CD14-positive monocyte (primary cell): ENCODE measurements around the gene TXNL4A. TPM values are rescaled to one million over a fixed set of nuclear protein-coding genes. Genes with fewer than 3 reads are reported as not detected.
"Not testable (repeated sequence)": the region's sequence is repeated elsewhere in the genome, so short reads cannot be mapped to it uniquely, and the experiment has no call there.

Source experiments
- DNase-seq, 3 donors: peaks; one replicate each; pipeline ENCODE4 v3.0.0-alpha.2; 2011 to 2022
- H2AFZ ChIP-seq: 2 replicates; pipeline ENCODE4 v1.6.0; 2012; ENCODE audit warnings: mild to moderate bottlenecking, low read depth, low read length, inconsistent platforms; ENCODE audit not compliant: insufficient read depth, poor library complexity, severe bottlenecking
- H3K27ac ChIP-seq, 2 donors: 1 replicate in 1 of 2; 2 replicates in 1 of 2; pipeline ENCODE4 v1.5.1; 2012 to 2013; ENCODE audit warnings: low read length in 2 of 2, control low read depth in 1 of 2, inconsistent platforms in 1 of 2, low read depth in 1 of 2, mild to moderate bottlenecking in 1 of 2
- H3K27me3 ChIP-seq, 2 donors: one replicate each; pipeline versions ENCODE4 v1.6.0 to v1.6.1; 2011 to 2013; ENCODE audit warnings: low read length in 2 of 2; ENCODE audit not compliant: control insufficient read depth in 2 of 2, insufficient read depth in 2 of 2
- H3K36me3 ChIP-seq, 2 donors: replicated peaks in 1 of 2; 1 replicate in 1 of 2; 2 replicates in 1 of 2; pipeline versions ENCODE4 v1.5.1 to v1.6.1; 2012 to 2013; ENCODE audit warnings: low read length in 2 of 2, control low read depth in 1 of 2, inconsistent platforms in 1 of 2, mild to moderate bottlenecking in 1 of 2; ENCODE audit not compliant: insufficient read depth in 2 of 2, control insufficient read depth in 1 of 2
- H3K4me1 ChIP-seq, 2 donors: 1 replicate in 1 of 2; 2 replicates in 1 of 2; pipeline versions ENCODE4 v1.5.1 to v1.6.1; 2012 to 2013; ENCODE audit warnings: low read length in 2 of 2, control low read depth in 1 of 2, inconsistent platforms in 1 of 2, mild to moderate bottlenecking in 1 of 2, moderate library complexity in 1 of 2; ENCODE audit not compliant: insufficient read depth in 2 of 2, control insufficient read depth in 1 of 2
- H3K4me2 ChIP-seq: replicated peaks from 2 replicates; pipeline ENCODE3; 2012; ENCODE audit warnings: low read length, moderate library complexity, mild to moderate bottlenecking; ENCODE audit not compliant: poor library complexity, severe bottlenecking; ENCODE audit errors: extremely low read depth
- H3K4me3 ChIP-seq, 3 experiments: fragments of 200-600 bp in 1 of 3; sonication (generic) in 1 of 3; replicated peaks in 1 of 3; 1 replicate in 2 of 3; 2 replicates in 1 of 3; pipeline ENCODE4 v1.5.1; 2011 to 2013; ENCODE audit warnings: low read length in 3 of 3, mild to moderate bottlenecking in 3 of 3, control low read depth in 2 of 3, low read depth in 2 of 3, inconsistent platforms in 1 of 3, moderate library complexity in 1 of 3
- H3K79me2 ChIP-seq: 2 replicates; pipeline ENCODE4 v1.6.0; 2012; ENCODE audit warnings: mild to moderate bottlenecking, control low read depth, inconsistent platforms, low read length, moderate library complexity; ENCODE audit not compliant: insufficient read depth
- H3K9ac ChIP-seq: 2 replicates; pipeline ENCODE4 v1.6.0; 2017; ENCODE audit warnings: low read length, mild to moderate bottlenecking; ENCODE audit not compliant: insufficient read depth, poor library complexity, severe bottlenecking
- H3K9me3 ChIP-seq, 2 donors: replicated peaks in 1 of 2; 1 replicate in 1 of 2; 2 replicates in 1 of 2; pipeline versions ENCODE4 v1.5.1 to v1.6.1; 2012 to 2013; ENCODE audit warnings: low read length in 2 of 2, control low read depth in 1 of 2; ENCODE audit not compliant: control insufficient read depth in 1 of 2, insufficient read depth in 1 of 2
- H4K20me1 ChIP-seq: 2 replicates; pipeline ENCODE4 v1.6.0; 2012; ENCODE audit warnings: mild to moderate bottlenecking, low read length, control low read depth, moderate library complexity; ENCODE audit not compliant: insufficient read depth
- H3K27ac Mint-ChIP-seq, 7 donors: one replicate each; pipeline ENCODE4 v1.8.0; 2020; ENCODE audit warnings: mild to moderate bottlenecking in 7 of 7, mixed read lengths in 7 of 7, moderate library complexity in 6 of 7, inconsistent platforms in 2 of 7
- H3K27me3 Mint-ChIP-seq, 3 donors: one replicate each; pipeline ENCODE4 v1.8.0; 2021 to 2022; ENCODE audit warnings: low read depth in 3 of 3, mild to moderate bottlenecking in 3 of 3, mixed read lengths in 3 of 3, moderate library complexity in 3 of 3, inconsistent platforms in 1 of 3
- H3K36me3 Mint-ChIP-seq, 2 donors: one replicate each; pipeline ENCODE4 v1.8.0; 2020; ENCODE audit warnings: mixed read lengths in 2 of 2, inconsistent platforms in 1 of 2, mild to moderate bottlenecking in 1 of 2
- H3K4me1 Mint-ChIP-seq: one replicate; pipeline ENCODE4 v1.8.0; 2020; ENCODE audit warnings: mild to moderate bottlenecking, mixed read lengths
- H3K4me3 Mint-ChIP-seq, 2 donors: one replicate each; pipeline ENCODE4 v1.8.0; 2020; ENCODE audit warnings: mild to moderate bottlenecking in 2 of 2, mixed read lengths in 2 of 2, moderate library complexity in 1 of 2
- H3K9me3 Mint-ChIP-seq, 7 donors: one replicate each; pipeline ENCODE4 v1.8.0; 2020 to 2022; ENCODE audit warnings: mixed read lengths in 7 of 7, mild to moderate bottlenecking in 6 of 7, moderate library complexity in 6 of 7, inconsistent platforms in 2 of 7
- WGBS: methylation state at CpG from one replicate; pipeline ENCODE4 v1.1.5; 2013; ENCODE audit warnings: missing lambda C conversion rate; ENCODE audit not compliant: insufficient coverage; 5-methylcytosine and 5-hydroxymethylcytosine counted together
- intact Hi-C, 2 donors: fragments of 100-400 bp; cut with micrococcal nuclease; formaldehyde crosslinking; loops; one replicate each; pipeline versions ENCODE4 v1.15.0 to v1.15.1; 2023
- polyA plus RNA-seq, 3 donors: library from polyadenylated mRNA; depleted of rRNA in 1 of 3; unstranded in 2 of 3; stranded (reverse) in 1 of 3; fragments of 300-500 nt in 2 of 3; fragments of >200 nt in 1 of 3; fragmentation: Illumina TruSeq in 2 of 3; gene quantifications; 1 replicate in 2 of 3; 2 replicates in 1 of 3; pipeline ENCODE4 v1.2.3, GENCODE V29; 2012 to 2021
- TF ChIP-seq, protein P1 (sequence below): fragments of 200-600 bp; IDR thresholded peaks from one replicate; pipeline ENCODE4 v1.8.0; 2022; ENCODE audit warnings: antibody characterized with exemption, mild to moderate bottlenecking

Gene TXNL4A
- polyA plus RNA-seq, 3 donors, result 34.5 to 192 (median 150) TPM

GRCh38 chr18:79961527-79962291, 26.7 kb downstream of the TXNL4A start:
- Mint-ChIP-seq H3K4me1 (peaks cover 23% of the 10 kb centered on the region), H3K4me3 (no peak overlapping the region), H3K9me3 (peaks cover 0 to 4% (median 0%) of the 10 kb centered on the region in 7 donors), H3K36me3 (no peaks in the 10 kb centered on the region), H3K27me3 (peaks cover 6 to 30% (median 20%) of the 10 kb centered on the region in 3 donors), H3K27ac (no peak overlapping the region)
- DNase-seq, result no peak
- Histone ChIP-seq H3K27ac (no peak overlapping the region), H3K36me3 (no peaks in the 10 kb centered on the region), H3K4me1 (peaks cover 16 to 21% of the 10 kb centered on the region in 2 donors), H3K4me2 (no peak overlapping the region), H3K27me3 (no peaks in the 10 kb centered on the region), H3K4me3 (no peak overlapping the region), H4K20me1 (no peaks in the 10 kb centered on the region), H3K79me2 (no peaks in the 10 kb centered on the region), H2AFZ (no peak overlapping the region), H3K9me3 (no peaks in the 10 kb centered on the region), H3K9ac (no peak overlapping the region)
- TF ChIP-seq, protein P1, sequence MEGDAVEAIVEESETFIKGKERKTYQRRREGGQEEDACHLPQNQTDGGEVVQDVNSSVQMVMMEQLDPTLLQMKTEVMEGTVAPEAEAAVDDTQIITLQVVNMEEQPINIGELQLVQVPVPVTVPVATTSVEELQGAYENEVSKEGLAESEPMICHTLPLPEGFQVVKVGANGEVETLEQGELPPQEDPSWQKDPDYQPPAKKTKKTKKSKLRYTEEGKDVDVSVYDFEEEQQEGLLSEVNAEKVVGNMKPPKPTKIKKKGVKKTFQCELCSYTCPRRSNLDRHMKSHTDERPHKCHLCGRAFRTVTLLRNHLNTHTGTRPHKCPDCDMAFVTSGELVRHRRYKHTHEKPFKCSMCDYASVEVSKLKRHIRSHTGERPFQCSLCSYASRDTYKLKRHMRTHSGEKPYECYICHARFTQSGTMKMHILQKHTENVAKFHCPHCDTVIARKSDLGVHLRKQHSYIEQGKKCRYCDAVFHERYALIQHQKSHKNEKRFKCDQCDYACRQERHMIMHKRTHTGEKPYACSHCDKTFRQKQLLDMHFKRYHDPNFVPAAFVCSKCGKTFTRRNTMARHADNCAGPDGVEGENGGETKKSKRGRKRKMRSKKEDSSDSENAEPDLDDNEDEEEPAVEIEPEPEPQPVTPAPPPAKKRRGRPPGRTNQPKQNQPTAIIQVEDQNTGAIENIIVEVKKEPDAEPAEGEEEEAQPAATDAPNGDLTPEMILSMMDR, result no peak
- intact Hi-C loops, result no loop called here
- WGBS, result 84% methylated on average over 22 of the region's 29 CpGs

GRCh38 chr18:79960921-79961526, 27.3 kb downstream of the TXNL4A start:
- Histone ChIP-seq H3K4me1 (peaks cover 16 to 21% of the 10 kb centered on the region in 2 donors), H3K4me3 (no peak overlapping the region), H3K9me3 (no peaks in the 10 kb centered on the region), H3K79me2 (no peaks in the 10 kb centered on the region), H3K27me3 (no peaks in the 10 kb centered on the region), H3K9ac (no peak overlapping the region), H4K20me1 (no peaks in the 10 kb centered on the region), H3K4me2 (no peak overlapping the region), H3K36me3 (no peaks in the 10 kb centered on the region), H2AFZ (no peak overlapping the region), H3K27ac (no peak overlapping the region)
- Mint-ChIP-seq H3K27ac (no peak overlapping the region), H3K4me1 (peaks cover 23% of the 10 kb centered on the region), H3K36me3 (no peaks in the 10 kb centered on the region), H3K27me3 (peaks cover 7 to 30% (median 20%) of the 10 kb centered on the region in 3 donors), H3K4me3 (no peak overlapping the region), H3K9me3 (peaks cover 0 to 3% (median 0%) of the 10 kb centered on the region in 7 donors)
- WGBS, result 87% methylated on average over 13 of the region's 16 CpGs
- intact Hi-C loops, result no loop called here
- TF ChIP-seq, protein P1, result no peak
- DNase-seq, result no peak

GRCh38 chr18:79960161-79960801, 28.1 kb downstream of the TXNL4A start:
- H3K9me3 Mint-ChIP-seq, H3K79me2 ChIP-seq, H3K4me3 ChIP-seq, H3K27me3 ChIP-seq, H3K27ac ChIP-seq, H2AFZ ChIP-seq, DNase-seq, H3K36me3 ChIP-seq, H4K20me1 ChIP-seq, H3K9ac ChIP-seq, H3K4me2 ChIP-seq, H3K9me3 ChIP-seq, H3K27ac Mint-ChIP-seq, H3K36me3 Mint-ChIP-seq, intact Hi-C loops: not testable (repeated sequence)
- Mint-ChIP-seq H3K4me1 (peaks cover 20% of the 10 kb centered on the region), H3K27me3 (peaks cover 8 to 30% (median 21%) of the 10 kb centered on the region in 3 donors), H3K4me3 (peak overlapping the region in 1 of 2 donors; percentile 24)
- peaks cover 11 to 15% of the 10 kb centered on the region in 2 donors for H3K4me1 ChIP-seq
- WGBS, result 10% methylated on average over 6 of the region's 12 CpGs
